NK-92 (cell line): Measurements from ENCODE around the gene TTC3.
"Not testable (repeated sequence)": the region's sequence is repeated elsewhere in the genome, so short reads cannot be mapped to it uniquely, and the experiment has no call there.

Source experiments
- DNase-seq: peaks from one replicate; lab custom pipeline; 2025; ENCODE audit not compliant: unreplicated experiment; lab: John Stamatoyannopoulos, UW

TTC3 gene, protein sequence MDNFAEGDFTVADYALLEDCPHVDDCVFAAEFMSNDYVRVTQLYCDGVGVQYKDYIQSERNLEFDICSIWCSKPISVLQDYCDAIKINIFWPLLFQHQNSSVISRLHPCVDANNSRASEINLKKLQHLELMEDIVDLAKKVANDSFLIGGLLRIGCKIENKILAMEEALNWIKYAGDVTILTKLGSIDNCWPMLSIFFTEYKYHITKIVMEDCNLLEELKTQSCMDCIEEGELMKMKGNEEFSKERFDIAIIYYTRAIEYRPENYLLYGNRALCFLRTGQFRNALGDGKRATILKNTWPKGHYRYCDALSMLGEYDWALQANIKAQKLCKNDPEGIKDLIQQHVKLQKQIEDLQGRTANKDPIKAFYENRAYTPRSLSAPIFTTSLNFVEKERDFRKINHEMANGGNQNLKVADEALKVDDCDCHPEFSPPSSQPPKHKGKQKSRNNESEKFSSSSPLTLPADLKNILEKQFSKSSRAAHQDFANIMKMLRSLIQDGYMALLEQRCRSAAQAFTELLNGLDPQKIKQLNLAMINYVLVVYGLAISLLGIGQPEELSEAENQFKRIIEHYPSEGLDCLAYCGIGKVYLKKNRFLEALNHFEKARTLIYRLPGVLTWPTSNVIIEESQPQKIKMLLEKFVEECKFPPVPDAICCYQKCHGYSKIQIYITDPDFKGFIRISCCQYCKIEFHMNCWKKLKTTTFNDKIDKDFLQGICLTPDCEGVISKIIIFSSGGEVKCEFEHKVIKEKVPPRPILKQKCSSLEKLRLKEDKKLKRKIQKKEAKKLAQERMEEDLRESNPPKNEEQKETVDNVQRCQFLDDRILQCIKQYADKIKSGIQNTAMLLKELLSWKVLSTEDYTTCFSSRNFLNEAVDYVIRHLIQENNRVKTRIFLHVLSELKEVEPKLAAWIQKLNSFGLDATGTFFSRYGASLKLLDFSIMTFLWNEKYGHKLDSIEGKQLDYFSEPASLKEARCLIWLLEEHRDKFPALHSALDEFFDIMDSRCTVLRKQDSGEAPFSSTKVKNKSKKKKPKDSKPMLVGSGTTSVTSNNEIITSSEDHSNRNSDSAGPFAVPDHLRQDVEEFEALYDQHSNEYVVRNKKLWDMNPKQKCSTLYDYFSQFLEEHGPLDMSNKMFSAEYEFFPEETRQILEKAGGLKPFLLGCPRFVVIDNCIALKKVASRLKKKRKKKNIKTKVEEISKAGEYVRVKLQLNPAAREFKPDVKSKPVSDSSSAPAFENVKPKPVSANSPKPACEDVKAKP (N-terminal part only)

DNA sequence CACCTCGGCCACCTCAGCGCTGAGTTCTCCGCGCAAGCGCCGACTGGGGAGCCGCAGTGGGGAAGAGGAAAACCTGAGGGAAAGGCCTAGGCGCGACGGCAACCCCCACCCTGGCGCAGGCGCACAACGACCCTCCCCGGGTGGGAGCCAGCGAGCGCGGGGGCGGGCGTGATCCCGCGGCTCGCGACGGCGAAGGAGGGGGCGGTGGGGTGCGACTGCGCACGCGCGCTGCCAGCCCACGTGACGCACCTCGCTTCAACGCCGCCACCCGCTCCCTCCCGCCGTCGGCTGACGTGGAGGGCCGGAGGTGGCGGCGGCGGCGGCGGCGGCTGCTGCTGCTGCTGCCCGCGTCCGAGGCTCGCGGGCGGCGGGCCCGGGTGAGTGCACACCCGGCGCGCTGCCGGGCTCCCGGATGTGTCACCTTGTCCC lies at the start of gene TTC3, which contains the start of gene PIGP:
Gene TTC3, plus strand, starts transcription at position 267 of the 429 bp plus-strand sequence. CDS start 14,004 bp downstream, outside the sequence.
Gene PIGP, minus strand, starts transcription at position 84 of the 429 bp plus-strand sequence. CDS start 556 bp downstream, outside the sequence.
- peak; percentile 88 for DNase-seq

DNA sequence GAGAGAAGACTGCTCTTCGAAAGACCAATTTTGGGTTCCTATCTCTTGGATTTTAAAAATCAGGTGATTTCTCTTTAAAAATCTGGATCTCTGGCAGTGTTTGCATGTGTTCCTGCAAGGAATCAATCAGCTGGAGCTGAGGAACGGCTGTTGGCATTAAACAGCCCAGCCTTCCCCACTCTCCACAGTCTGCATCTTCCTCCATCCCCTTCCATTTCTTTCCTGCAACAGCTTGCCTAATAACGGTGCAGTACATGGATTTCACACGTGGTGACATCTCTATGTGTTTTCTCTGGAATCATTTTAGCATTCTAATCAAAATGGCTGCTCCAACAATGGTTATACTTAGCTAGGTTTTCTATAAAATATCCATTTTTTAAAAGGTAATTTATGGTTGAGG lies 46.6 kb upstream of the TTC3 start:
- no peak for DNase-seq

DNA sequence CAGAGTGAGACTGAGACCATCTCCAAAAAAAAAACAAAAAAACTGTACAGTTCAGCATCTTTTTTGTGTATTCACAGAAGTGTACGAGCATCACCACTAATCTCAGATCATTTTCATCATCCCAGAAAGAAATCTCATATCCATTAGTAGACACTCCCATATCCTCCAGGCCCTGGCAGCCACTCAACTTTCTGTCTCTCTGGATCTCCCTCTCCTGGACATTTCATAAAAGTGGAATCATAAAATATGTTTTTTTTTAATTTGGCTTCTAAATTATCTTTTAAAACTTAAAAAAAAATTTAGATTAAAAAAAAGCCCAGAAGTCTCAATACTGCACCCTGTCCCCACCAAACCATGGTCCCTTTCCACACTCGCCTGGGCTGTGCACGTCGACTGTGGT lies 44.5 kb upstream of the TTC3 start:
- no peak for DNase-seq

DNA sequence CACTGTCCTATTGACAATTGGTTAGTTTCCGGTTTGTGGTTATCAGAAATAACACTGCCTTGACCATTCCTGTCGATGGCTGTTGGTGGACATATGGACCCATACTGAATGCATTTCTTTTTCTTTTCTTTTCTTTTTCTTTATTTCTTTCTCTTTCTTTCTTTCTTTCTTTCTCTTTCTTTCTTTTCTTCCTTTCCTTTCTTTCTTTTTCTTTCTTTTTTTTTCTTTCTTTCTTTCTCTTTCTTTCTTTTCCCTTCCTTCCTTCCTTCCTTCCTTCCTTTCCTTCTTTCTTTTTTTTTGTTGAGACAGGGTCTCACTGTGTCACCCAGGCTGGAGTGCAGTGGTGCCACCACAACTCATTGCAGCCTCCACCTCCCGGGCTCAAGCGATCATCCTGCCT lies 42.2 kb upstream of the TTC3 start:
- no peak for DNase-seq

DNA sequence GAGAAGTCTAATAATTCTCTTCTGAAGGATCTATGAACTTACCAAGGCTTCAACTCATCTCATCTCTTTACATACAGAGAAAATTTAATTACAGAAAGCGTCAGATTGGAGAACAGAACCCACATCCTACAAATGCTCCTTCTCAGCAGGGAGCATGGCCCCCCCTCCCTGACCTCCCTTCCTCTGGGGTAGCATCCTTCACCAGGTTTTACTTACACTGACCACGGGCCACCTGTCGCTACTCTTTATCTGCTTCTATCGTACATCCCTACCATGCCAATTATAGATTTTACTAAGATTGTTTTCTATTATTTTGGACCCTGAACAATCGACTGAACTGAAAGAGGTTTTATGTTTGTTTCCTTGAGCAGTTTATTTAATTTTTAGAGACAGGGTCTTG lies 40.8 kb upstream of the TTC3 start:
- DNase-seq, result no peak

DNA sequence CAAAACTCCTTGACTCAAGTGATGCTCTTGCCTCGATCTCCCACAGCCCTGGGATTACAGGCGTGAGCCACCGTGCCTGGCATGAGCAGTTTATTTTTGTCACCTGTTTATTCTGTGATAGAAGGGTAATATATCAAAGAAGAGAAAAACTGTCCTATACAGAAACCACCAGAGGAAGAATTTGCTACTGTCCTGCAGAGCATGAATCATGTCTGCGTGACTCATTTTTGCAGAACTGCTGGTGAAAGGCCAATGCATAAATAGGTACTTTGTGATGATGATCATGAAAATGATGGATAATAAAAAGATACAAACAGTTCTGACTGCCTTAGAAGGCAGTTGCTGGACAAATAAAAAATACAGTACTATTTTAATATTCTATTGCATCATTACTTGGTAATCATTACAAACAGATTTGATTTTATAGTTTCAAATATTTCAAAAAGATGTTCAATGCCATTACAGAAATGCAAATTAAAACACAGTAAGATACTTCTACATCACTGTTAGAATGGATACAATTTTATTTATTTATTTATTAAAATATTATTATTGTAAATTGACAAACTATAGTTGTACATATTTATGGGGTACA lies 40.1 kb upstream of the TTC3 start:
- DNase-seq, result no peak

DNA sequence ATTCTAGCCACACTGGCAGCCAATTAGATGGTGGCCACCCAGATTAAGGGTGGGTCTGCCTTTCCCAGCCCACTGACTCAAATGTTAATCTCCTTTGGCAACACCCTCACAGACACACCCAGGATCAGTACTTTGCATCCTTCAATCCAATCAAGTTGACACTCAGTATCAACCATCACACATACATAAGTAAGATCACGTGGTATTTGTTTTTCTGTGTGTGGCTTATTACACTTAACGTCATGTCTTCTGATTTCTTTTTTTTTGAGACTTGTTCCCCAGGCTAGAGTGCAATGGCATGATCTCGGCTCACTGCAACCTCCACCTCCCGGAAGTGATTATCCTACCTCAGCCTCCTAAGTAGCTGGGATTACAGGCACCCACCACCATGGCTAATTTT lies 38.7 kb upstream of the TTC3 start:
- DNase-seq, result not testable (repeated sequence)

DNA sequence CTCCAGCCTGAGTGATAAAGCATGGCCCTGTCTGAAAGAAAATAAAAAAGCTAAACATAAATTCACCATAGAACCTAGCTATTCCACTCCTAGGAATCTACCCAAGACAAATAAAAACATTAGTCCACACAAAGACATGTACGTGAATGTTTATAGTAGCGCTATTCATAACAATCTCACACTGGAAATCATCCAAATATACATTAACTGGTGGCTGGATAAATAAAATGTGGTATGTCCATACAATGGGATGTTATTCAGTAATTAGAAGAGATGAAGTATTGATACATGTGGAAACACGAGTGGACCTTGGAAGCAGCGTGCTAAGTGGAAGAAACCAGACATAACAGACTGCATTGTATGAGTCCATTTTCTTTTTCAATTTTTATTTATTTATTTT lies 36.9 kb upstream of the TTC3 start:
- no peak for DNase-seq

DNA sequence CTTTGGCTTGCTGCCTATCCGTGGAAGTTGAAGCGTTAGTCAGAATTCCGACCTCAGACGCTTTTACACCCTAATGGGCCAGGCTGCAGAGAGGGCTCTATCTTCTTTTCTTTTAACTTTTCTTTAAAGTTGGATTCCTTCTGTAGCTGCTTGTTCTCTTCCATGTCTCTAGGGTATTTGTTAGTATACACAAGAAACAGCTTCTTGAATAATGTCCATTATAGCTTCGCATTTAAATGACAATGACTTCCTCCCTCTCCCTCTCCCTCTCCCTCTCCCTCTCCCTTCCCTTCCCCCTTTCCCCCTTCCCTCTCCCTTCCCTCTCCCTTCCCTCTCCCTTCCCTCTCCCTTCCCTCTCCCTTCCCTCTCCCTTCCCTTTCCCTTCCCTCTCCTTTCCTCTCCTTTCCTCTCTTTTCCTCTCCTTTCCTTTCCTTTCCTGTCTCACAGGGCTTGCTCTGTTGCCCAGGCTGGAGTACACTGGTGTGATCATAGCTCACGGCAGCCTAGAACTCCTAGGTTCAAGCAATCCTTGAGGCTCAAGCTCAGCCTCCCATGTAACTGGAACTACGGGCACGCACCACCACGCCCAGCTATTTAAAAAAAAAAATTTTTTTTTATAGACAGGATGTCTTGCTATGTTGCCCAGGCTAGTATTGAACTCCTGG lies 33.5 kb upstream of the TTC3 start:
- DNase-seq, result no peak

DNA sequence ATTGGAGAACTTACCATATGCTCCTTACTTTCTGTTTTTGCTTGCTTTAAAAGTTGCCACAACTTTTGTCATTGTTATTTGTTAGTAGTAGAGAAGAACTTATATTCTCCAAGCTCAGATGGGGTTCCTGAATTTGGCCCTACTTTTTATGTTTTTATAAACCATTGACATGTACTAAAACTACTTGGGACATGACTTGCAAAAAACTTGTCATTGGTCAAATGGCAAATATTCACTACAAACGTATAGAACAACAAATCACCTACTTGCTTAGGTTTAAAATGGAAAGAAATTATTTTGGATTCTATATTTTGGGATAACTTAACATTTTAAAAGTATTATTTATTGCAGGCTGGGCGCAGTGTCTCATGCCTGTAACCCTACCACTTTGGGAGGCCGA lies 32.8 kb upstream of the TTC3 start:
- no peak for DNase-seq

DNA sequence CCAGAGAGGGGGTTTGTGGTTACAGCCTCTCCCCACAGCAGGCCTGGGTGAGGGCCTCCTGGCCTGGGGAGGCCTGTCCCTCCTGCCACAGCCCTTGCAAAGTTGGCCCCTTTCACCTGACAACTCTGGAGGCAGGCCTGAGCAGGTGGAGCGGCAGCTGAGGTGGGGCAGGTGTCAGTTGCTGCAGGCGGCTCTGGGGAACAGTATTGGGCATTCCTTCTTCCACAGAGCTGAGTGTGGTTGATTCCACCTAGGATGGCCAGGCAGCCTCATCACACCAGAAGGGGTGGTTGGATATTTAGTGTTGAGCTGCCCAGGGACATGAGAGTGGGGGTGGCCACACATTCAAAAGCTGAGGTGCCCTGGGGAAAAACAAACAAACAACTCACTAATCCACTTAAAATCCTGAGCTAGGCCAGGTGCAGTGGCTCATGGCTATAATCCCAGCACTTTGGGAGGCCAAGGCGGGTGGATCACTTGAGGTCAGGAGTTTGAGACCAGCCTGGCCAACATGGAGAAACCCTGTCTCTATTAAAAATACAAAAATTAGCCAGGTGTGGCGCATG lies 31.3 kb upstream of the TTC3 start:
- DNase-seq, result no peak

DNA sequence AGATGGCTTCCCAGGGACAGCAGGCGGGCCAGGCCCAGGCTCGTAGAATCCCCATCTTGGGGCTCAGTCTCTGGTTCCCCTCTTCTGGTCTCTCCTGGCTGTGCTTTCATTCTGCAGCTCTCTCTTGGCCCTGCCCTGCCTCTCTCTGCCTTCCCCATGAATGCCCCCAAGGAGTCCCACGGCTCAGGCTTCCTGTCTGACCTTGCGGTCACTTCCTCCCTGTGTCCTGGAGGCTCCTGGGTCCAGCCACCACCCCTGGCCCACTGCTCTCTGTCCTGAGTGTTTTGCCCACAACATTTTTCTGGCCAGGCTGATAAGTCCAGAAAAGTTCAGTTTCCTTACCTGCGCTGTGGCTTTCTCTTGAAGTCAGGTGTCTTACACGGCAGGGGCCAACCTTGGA lies 29.2 kb upstream of the TTC3 start:
- DNase-seq, result no peak

DNA sequence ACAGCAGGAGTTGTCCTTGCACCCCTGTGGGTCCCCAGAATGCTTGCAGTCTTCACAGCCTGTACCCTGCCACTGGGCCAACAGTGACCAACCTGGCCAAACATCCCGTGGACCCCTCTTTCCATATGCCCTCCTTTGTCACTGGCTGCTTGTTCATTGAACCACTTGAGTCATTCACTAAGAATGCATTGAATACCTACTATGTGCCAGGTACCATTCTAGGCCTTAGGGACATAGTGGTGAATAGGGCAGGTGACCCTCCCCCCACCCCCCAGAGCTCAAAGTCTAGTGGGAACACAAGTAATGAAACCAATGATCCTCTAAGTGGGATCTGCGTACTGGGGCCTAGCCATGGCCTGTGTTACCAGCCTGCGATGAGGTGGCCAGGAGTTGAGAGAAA lies 28.4 kb upstream of the TTC3 start:
- DNase-seq, result no peak

DNA sequence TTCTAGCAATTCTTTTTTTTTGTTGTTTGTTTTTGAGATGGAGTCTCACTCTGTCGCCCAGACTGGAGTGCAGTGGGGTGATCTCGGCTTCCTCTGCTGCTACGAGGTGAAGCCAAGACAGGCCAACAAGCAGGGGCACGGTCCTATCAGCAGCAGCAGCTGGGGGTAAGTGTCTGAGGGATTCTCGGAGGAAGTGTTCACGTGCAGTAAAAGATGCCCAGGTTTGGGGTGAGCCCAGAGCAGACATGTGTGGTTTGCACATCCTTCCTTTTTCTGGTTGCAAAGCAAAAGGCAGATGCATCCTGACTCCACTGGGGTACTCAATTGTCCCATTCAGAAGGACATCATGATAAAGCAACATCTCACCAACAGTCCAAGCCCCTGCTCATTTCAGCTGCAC lies 27.9 kb upstream of the TTC3 start:
- no peak for DNase-seq

DNA sequence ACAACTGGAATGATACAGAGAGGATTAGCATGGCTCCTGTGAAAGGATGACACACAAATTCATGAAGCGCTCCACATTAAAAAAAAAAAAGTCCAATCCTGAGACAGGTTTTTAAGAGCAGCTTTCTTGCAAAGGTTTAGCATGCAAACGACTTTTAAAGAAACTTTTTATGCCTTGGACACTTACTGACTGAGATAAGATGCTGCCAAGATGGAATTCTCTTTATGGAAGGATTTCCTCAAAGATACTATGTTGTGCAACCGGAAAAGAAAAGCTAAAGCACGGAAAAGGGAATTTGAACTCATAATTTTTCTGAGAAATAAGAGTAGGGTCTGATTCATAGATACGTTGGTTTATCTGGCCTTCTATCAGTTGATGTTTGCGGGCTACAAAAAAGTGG lies 27.5 kb upstream of the TTC3 start:
- no peak for DNase-seq

DNA sequence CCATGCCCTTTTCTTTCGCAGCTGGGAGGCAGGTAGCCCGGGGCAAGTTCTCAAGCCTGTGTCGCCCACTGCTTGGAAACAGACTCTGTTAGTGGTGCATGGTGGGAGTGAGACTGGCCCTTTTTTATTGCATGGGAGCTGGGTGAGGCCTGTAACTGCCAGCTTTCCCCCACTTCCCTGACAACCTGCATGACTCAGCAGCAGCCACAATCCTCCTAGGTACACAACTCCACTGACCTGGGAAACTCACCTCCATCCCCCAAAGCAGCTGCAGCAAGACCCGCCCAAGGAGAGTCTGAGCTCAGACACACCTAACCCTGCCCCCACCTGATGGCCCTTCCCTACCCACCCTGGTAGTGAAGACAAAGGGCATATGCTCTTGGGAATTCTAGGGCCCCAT lies 26.0 kb upstream of the TTC3 start:
- no peak for DNase-seq

DNA sequence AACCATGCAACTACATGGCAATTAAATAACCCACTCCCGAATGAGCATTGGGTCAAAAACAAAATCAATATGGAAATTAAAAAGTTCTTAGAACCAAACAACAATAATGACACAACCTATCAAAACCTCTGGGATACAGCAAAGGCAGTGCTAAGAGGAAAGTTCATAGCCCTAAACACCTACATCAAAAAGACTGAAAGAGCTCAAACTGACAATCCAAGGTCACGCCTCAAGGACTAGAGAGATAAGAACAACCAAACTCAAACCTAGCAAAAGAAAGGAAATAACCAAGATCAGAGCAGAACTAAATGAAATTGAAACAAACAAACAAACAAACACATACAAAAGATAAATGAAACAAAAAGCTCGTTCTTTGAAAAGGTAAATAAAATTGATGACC lies 23.3 kb upstream of the TTC3 start:
- DNase-seq, result not testable (repeated sequence)

DNA sequence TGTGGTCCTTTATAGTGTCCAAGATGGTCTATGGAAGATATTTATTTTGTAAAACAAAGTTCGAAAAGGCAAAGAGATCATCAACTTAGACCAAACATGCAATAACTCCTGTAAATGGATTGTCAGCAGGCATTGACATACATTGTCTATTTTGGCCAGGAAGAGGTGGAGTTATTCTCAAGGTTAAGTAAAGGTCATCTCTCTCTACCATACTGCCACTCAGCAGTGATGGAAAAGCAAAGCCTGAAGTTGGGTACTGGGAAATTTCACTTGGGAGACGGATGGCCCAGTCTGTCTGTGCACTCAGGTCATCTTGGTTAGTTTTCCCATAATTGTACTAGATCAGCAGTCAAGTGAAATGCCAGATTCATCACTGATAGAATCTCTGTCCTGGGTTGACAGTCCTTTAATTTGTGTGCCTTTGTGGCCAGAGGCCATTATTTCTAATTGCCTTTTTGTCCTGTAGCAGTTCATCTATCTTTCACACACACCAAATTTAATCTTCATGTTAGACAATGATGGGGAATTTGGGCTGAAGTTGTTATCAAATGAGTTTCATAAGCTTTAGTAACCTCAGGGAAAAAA lies 17.7 kb upstream of the TTC3 start:
- DNase-seq, result no peak

DNA sequence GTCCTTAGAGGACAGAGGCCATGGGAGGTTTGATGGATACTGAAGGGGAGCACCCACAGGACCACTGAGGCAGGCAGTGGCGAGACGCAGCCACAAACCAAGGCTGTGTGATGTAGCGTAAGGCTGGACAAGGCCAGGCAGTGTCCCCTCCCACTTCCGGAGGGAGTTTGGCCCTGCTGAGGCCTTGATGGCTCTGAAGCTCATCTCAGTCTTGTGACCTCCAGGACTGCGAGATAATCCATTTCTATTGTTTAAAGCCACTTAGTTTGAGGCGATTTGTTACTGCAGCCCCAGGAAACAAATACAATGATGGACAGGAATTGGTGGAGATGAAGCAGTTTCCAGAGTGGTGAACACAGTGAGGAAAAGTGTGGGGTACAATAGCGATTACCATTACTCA lies 15.4 kb upstream of the TTC3 start:
- DNase-seq, result no peak

DNA sequence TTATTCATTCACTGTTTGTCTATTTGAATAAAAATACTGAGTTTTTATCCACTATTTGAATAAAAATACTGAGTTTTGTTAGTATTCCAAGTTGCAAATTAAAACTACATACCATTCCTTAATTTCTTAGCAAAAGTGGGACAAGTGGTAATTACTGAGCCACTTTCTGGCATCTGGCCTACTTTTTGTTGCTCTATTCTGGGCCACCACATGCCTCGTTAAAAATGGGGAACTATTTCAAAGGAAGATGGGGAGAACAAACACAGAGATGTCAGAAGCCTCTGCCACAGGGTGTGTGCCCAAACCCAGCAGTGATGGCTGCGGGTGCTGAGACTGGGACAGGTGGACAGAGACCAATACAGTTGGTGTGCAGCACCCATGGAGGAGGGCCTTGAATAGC lies 14.8 kb upstream of the TTC3 start:
- DNase-seq, result no peak
